LNCAP (cell line): ENCODE measurements around the gene STRIP1.

Experiments
- CTCF ChIP-seq: fragments of 450-650 bp; IDR thresholded peaks from 2 replicates; pipeline ENCODE4 v1.5.1; 2017; ENCODE audit warnings: mild to moderate bottlenecking

Gene STRIP1

GRCh38 chr1:110056285-110056683 is 21.9 kb downstream of the STRIP1 start:
- no peak for TF ChIP-seq CTCF

- no peak for TF ChIP-seq CTCF
Observed at GRCh38 chr1:110056776-110057175, 22.4 kb downstream of the STRIP1 start.

- no peak for TF ChIP-seq CTCF
Observed at GRCh38 chr1:110057963-110058518, 23.6 kb downstream of the STRIP1 start.

- TF ChIP-seq CTCF, result no peak
Observed at GRCh38 chr1:110058591-110058990, 24.2 kb downstream of the STRIP1 start.

- no peak for TF ChIP-seq CTCF
Observed at GRCh38 chr1:110059133-110059863, 24.9 kb downstream of the STRIP1 start.

GRCh38 chr1:110060034-110060661 is 25.7 kb downstream of the STRIP1 start:
- peak; percentile 99 for TF ChIP-seq CTCF

GRCh38 chr1:110060662-110061060 is 26.2 kb downstream of the STRIP1 start:
- no peak for TF ChIP-seq CTCF
